ENCODE results near the gene MAP3K12.

Gene MAP3K12

GRCh38 chr12:53530920-53531319 is 31.7 kb upstream of the MAP3K12 start:
- H3K79me2 ChIP-seq (ENCODE audit: insufficient read depth, low read depth): no peaks in the 10 kb centered on the region
- H2AFZ ChIP-seq (ENCODE audit: low read depth): no peak overlapping the region
- H4K20me1 ChIP-seq (ENCODE audit: insufficient read depth): no peaks in the 10 kb centered on the region
- H3K27me3 ChIP-seq (ENCODE audit: insufficient read depth, low read depth): no peaks in the 10 kb centered on the region
- H3K4me1 ChIP-seq (ENCODE audit: low read depth, poor library complexity, severe bottlenecking): no peaks in the 10 kb centered on the region
- H3K4me3 ChIP-seq (IDR thresholded peaks at IDR 0.05; ENCODE audit: insufficient read depth, low read depth, low read length): no peak overlapping the region
- TF ChIP-seq CTCF (conservative IDR thresholded peaks at IDR 0.05; ENCODE audit: low read depth, low read length): no peak
- H3K4me2 ChIP-seq: no peak overlapping the region
- no peaks in the 10 kb centered on the region; the same call in 1 of the 2 replicates for H3K36me3 ChIP-seq (ENCODE audit: insufficient read depth)
- H3K9ac ChIP-seq: no peak overlapping the region
- H3K27ac ChIP-seq: no peak overlapping the region

- Histone ChIP-seq H3K27me3 (ENCODE audit: insufficient read depth, low read depth) (no peaks in the 10 kb centered on the region), H3K79me2 (ENCODE audit: insufficient read depth, low read depth) (no peaks in the 10 kb centered on the region), H3K4me3 (IDR thresholded peaks at IDR 0.05; ENCODE audit: insufficient read depth, low read depth, low read length) (no peak overlapping the region), H3K4me1 (ENCODE audit: low read depth, poor library complexity, severe bottlenecking) (no peaks in the 10 kb centered on the region), H2AFZ (ENCODE audit: low read depth) (no peak overlapping the region), H3K9ac (no peak overlapping the region), H3K4me2 (no peak overlapping the region), H3K27ac (no peak overlapping the region), H4K20me1 (ENCODE audit: insufficient read depth) (no peaks in the 10 kb centered on the region), H3K36me3 (ENCODE audit: insufficient read depth) (no peaks in the 10 kb centered on the region; the same call in 1 of the 2 replicates)
- no peak for TF ChIP-seq CTCF (conservative IDR thresholded peaks at IDR 0.05; ENCODE audit: low read depth, low read length)
These were observed 30.8 kb upstream of the MAP3K12 start for GRCh38 chr12:53530061-53530460.

GRCh38 chr12:53524476-53524875 is 25.2 kb upstream of the MAP3K12 start:
- Histone ChIP-seq H3K36me3 (ENCODE audit: insufficient read depth) (no peaks in the 10 kb centered on the region; the same call in 1 of the 2 replicates), H3K4me1 (ENCODE audit: low read depth, poor library complexity, severe bottlenecking) (no peaks in the 10 kb centered on the region)

GRCh38 chr12:53523131-53523530 is 23.9 kb upstream of the MAP3K12 start:
- H3K4me3 ChIP-seq (IDR thresholded peaks at IDR 0.05; ENCODE audit: insufficient read depth, low read depth, low read length): no peak overlapping the region
- no peaks in the 10 kb centered on the region for H3K27me3 ChIP-seq (ENCODE audit: insufficient read depth, low read depth)
- no peak overlapping the region for H3K4me2 ChIP-seq
- H3K79me2 ChIP-seq (ENCODE audit: insufficient read depth, low read depth): no peaks in the 10 kb centered on the region
- no peaks in the 10 kb centered on the region for H4K20me1 ChIP-seq (ENCODE audit: insufficient read depth)
- no peak overlapping the region for H2AFZ ChIP-seq (ENCODE audit: low read depth)
- H3K36me3 ChIP-seq (ENCODE audit: insufficient read depth): no peaks in the 10 kb centered on the region; the same call in 1 of the 2 replicates
- no peak overlapping the region for H3K9ac ChIP-seq
- H3K4me1 ChIP-seq (ENCODE audit: low read depth, poor library complexity, severe bottlenecking): no peaks in the 10 kb centered on the region
- no peak for TF ChIP-seq CTCF (conservative IDR thresholded peaks at IDR 0.05; ENCODE audit: low read depth, low read length)
- H3K27ac ChIP-seq: no peak overlapping the region

More at GRCh38 chr12:53524476-53524875, 25.2 kb upstream of the MAP3K12 start:
- H3K79me2 ChIP-seq (ENCODE audit: insufficient read depth, low read depth): no peaks in the 10 kb centered on the region
- no peaks in the 10 kb centered on the region for H3K27me3 ChIP-seq (ENCODE audit: insufficient read depth, low read depth)
- no peaks in the 10 kb centered on the region for H4K20me1 ChIP-seq (ENCODE audit: insufficient read depth)
- H3K4me2 ChIP-seq: no peak overlapping the region
- H3K9ac ChIP-seq: no peak overlapping the region
- H2AFZ ChIP-seq (ENCODE audit: low read depth): no peak overlapping the region
- H3K4me3 ChIP-seq (IDR thresholded peaks at IDR 0.05; ENCODE audit: insufficient read depth, low read depth, low read length): no peak overlapping the region
- no peak for TF ChIP-seq CTCF (conservative IDR thresholded peaks at IDR 0.05; ENCODE audit: low read depth, low read length)
- no peak overlapping the region for H3K27ac ChIP-seq

All from KMS-11 (cell line).